GM18867 (cell line): ENCODE measurements around the gene PAQR9.

ENCODE experiments used
- ATAC-seq: cut with Tn5 transposase; IDR thresholded peaks from one replicate; pipeline ENCODE4 v1.9.1; 2021; ENCODE audit warnings: mild to moderate bottlenecking, moderate library complexity; ENCODE audit not compliant: unreplicated experiment

The PAQR9 gene

DNA sequence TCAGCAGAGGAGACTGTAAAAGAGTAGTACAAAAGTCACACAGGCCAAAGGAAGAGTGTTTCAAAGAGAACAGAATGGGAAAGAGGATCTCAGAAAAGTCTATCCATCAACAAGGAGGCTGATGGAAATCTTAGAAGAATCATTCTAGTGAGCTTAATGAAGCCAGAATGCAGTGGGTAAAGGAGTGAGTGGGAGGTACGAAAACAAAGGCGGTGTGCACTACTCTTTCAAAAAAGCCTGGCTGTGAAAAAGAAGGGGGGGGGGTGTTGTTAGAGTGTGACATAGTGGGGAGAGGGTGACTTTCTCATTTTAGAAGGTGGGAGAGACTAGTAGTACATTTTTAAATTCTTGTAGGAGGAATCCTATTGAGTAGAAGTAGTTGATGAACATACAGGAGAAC, 11.7 kb downstream of the PAQR9 start:
- no peak for ATAC-seq

DNA sequence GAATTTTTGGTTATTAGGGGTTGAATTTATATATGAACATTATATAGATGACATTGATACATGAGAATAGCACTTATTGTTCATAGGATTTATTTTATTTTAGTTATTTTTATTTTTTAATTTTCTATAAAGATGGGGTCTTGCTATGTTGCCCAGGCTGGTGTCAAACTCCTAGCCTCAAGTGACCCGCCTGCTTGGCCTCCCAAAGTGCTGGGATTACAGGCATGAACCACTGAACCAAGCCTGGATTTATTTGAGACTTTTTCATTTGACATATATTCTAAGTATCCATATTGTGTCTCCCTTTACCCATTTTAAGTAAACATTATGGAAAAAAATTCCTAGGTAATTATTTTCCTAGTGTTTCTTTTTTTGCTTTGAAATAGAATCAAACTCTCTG, 12.5 kb downstream of the PAQR9 start:
- no peak for ATAC-seq

DNA sequence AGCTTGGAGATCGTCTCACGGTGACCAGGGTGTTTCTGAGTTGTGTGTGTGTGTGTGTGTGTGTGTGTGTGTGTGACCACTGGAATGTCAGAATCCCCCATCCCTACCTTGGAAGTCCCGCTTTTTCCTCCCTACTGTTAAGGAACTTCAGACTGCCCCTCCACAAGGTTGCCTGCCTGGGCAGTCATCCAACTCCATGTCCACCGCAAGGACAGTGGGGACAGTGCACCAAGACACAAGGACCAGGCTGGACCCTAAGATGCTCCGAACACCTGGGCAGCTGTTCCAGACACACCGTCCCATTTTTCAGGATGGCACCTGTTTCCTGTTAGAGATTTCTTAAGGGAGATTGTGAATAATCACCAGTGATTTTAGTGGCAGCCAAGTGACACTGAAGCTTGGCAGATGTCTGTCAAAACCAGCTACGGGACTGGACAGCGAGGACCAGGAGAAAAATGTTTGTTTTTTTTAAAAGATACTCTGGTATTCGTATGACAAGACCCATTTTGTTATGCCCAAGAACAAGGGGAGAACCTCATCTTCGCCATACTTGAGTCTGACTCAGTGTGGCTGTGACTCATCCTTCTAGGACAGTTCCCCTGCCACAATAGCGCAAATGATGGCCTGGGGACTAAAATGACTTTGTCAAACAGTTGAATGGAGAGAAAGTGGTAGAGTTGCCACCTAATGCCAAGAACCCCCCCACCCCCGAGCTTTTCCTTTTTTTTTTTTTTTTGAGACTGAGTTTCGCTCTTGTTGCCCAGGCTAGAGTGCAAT, 15.5 kb downstream of the PAQR9 start:
- ATAC-seq: no peak

GRCh38 chr3:142947352-142947751, 16.1 kb downstream of the PAQR9 start:
- ATAC-seq: no peak

DNA sequence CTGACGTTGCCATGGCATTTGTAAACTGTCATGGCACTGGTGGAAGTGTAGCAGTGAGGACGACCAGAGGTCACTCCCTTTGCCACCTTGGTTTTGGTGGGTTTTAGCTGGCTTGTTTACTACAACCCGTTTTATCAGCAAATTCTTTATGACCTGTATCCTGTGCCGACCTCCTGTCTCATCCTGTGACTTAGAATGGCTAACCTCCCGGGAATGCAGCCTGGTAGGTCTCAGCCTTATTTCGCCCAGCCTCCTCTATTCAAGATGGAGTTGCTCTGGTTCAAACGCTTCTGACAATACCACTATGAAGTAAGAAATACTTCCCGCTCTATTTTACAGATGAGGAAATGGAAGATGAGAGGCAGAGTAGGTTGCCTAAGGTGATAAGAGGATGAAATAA, 16.6 kb downstream of the PAQR9 start:
- ATAC-seq: no peak

DNA sequence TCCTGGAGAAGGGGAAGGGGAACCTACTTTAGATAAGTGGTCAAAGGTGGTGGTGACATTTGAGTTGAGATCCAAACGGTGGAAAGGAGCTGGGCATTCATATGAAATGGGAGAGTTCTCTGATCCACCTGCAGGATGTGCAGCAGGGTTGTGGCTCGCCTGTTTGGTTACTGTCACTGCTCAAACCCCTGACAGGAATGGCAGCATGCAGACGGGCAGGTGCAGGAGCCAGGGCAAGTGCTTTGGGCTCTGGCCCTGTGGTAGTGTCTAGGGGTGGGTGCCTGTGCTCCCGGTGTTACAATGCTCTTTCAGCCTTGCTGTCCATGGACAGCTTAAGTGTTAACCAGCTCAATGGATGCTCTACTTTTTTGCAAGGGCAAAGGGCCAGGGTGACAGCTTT, 18.5 kb downstream of the PAQR9 start:
- peak; percentile 11 for ATAC-seq

- ATAC-seq: peak; percentile 74
These were observed 19.1 kb downstream of the PAQR9 start for GRCh38 chr3:142944342-142944741.

DNA sequence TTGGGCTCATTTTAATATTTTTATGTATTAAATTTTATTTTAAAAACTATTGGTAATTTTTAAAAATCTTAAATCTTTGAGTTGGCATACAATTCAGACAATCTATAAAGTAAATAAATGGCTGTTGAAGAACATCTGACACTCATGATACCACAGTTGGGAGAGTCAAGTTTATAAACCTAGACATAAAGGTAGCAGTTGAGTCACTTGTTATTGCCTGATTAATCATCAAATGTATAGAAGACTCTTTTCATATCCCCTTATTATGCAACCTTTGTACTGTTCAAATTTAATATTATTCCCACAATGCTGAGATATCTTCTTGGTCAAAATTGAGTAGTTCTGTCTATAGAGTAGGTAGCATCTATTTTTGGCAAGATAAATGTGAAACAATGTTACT, 19.6 kb downstream of the PAQR9 start:
- ATAC-seq: no peak

- no peak for ATAC-seq
These were observed 20.1 kb downstream of the PAQR9 start for GRCh38 chr3:142943349-142943748.

- no peak for ATAC-seq
These were observed 21.9 kb downstream of the PAQR9 start for GRCh38 chr3:142941373-142942123.

GRCh38 chr3:142940472-142940871, 23.0 kb downstream of the PAQR9 start:
- peak; percentile 64 for ATAC-seq

GRCh38 chr3:142940000-142940399, 23.5 kb downstream of the PAQR9 start:
- no peak for ATAC-seq

DNA sequence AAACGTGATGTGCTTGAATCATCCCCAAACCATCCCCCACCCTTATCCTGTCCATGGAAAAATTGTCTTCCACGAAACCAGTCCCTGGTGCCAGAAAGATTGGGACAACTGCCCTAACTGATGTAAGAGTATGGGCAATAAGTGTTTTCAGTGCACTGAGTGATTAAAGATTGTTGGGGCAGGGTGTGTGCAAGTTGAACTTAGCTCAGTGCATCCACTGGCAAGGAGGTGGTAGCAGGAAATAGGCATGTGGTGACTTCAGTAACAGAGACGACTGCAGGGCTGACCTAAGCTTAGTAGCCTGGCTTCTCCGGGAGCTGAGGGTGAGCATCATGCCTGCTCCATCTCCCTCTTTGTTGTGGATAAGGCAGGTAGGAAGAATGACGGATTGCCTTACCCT, 27.5 kb downstream of the PAQR9 start:
- ATAC-seq: no peak

DNA sequence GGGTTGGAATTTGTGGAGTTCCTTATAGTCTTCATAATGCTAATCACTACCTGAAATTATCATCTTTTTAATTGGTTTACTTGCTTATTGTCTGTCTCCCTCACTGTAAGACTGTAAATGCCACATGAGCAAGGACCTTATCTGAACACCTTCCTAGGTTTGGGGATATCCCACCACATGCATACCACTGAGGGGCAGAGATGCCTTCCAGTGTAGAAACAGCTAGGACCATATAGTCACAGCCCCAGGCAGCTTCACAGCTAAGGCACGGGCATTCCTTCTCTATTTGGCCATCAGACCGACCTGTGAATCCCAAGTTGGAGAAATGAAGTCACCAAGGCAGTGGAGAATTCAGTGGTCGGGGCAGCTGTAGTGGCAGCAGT, 28.6 kb downstream of the PAQR9 start:
- no peak for ATAC-seq

GRCh38 chr3:142934128-142934886, 29.2 kb downstream of the PAQR9 start:
- ATAC-seq: no peak

DNA sequence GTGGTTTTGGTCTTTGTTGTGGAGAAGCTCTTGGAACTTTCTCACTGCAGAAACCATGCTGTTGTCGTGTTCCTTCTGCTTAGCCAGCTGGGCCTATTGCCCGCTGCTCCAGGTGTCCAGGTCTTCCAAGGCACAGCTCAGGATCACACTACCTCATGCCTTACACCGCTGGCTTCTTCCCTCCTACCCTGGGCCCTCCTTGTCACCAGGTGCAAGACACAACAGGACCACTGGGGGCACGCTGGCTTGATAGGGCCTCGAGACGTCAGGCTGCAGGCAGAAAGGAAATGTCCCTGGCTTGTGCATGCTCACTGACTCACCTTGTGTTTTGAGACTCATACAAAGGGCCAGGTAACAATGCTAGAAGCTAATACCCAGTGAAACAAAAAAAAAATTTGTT, 32.3 kb downstream of the PAQR9 start:
- peak; percentile 75 for ATAC-seq

- ATAC-seq: no peak
These were observed 33.0 kb downstream of the PAQR9 start for GRCh38 chr3:142930463-142930862.

GRCh38 chr3:142929890-142930289, 33.6 kb downstream of the PAQR9 start:
- no peak for ATAC-seq

DNA sequence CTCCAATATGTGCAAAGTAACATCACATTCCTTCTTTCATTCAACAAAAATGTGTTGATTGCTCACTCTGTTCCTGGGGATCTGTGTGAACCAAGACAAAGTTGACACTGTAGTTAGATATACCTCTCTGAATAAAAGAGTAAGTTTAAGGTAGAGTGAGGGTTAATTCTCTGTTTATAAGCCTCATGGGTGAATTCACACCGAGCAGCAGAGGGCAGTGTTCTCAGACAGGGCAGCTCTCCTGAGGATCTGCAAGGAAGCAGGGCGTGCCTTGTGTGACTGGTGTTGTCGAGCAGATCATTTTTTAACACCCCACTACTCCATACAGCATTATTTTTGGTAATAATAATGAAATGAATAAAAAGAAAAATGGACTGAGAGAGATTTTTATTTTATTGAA, 34.4 kb downstream of the PAQR9 start:
- peak; percentile 81 for ATAC-seq

DNA sequence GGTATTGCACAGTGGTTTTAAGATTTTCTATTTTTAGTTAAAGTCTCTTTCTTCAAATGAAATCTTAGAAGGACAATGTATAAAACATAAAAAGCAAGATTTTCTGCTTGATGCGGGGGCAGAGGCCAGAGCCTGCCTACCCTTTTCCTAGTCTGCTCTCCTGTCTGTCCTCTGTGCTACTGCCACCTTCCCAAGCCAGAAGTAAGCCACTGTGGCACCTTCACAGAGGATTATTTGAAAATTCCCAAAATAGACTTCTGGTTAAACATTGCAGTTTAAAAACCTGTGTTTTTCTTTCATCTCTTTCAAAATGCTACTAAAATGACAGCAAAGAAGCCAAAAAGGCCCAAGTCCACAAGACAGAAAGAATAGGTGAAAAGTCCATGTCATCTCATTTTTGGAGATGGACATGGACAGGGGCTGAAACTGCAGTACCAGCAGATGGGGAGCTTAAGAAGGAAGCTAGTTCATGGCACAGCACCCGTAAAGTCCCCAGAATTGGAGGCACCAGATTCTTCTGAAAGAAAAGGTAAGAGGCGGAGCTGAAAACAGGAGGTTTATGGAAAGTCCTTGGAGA, 37.0 kb downstream of the PAQR9 start:
- no peak for ATAC-seq

DNA sequence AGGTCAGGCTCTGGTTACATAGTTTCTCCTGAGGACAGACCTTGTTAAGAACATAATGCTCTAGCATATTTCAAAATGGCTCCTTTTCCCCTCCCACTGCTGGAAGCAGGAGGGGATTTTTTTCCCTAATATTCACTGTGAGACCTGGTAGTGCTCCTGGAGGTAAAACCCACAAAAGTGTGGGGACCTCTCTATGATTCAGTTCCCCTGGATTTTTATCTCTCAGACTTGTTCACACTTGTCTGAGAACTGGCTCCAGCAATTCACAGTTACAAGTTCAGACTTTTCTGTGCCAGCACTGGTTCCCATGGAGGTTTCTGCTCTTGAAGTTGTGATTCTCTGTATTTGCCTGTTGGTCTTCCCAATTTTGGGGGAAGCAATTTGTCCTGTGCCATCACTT, 38.3 kb downstream of the PAQR9 start:
- ATAC-seq: no peak
